KMS-11 (cell line): Measurements from ENCODE around the gene ICAM5.

Source experiments
- H2AFZ ChIP-seq: fragments of 200-600 bp; sonication (generic); 2 replicates; pipeline ENCODE4 v1.6.1; 2016; ENCODE audit warnings: antibody characterized with exemption, mixed run types, low read depth
- H3K27ac ChIP-seq: fragments of 200-600 bp; sonication (generic); 2 replicates; pipeline ENCODE4 v1.6.1; 2016; ENCODE audit warnings: mild to moderate bottlenecking, mixed run types
- H3K27me3 ChIP-seq: fragments of 200-600 bp; sonication (generic); 2 replicates; pipeline ENCODE4 v1.6.1; 2017; ENCODE audit warnings: mild to moderate bottlenecking, low read depth, mixed run types, moderate library complexity; ENCODE audit not compliant: insufficient read depth
- H3K36me3 ChIP-seq: fragments of 200-600 bp; sonication (generic); 2 replicates; pipeline ENCODE4 v1.6.1; 2017; ENCODE audit warnings: mild to moderate bottlenecking, mixed run types; ENCODE audit not compliant: insufficient read depth
- H3K4me1 ChIP-seq: fragments of 200-600 bp; sonication (generic); 2 replicates; pipeline ENCODE4 v1.6.1; 2016; ENCODE audit warnings: mild to moderate bottlenecking, low read depth, mixed run types; ENCODE audit not compliant: poor library complexity, severe bottlenecking
- H3K4me2 ChIP-seq: fragments of 200-600 bp; sonication (generic); 2 replicates; pipeline ENCODE4 v1.7.0; 2016; ENCODE audit warnings: mild to moderate bottlenecking, mixed run types
- H3K4me3 ChIP-seq: fragments of 200-600 bp; sonication (generic); IDR thresholded peaks from 2 replicates; pipeline ENCODE4 v1.6.1; 2017; ENCODE audit warnings: low read depth, low read length, mixed read lengths; ENCODE audit not compliant: insufficient read depth
- H3K79me2 ChIP-seq: fragments of 200-600 bp; sonication (generic); 2 replicates; pipeline ENCODE4 v1.6.1; 2016; ENCODE audit warnings: low read depth, mixed run types; ENCODE audit not compliant: insufficient read depth
- H3K9ac ChIP-seq: fragments of 200-600 bp; sonication (generic); 2 replicates; pipeline ENCODE4 v1.6.1; 2016; ENCODE audit warnings: mild to moderate bottlenecking, mixed run types
- H4K20me1 ChIP-seq: fragments of 200-600 bp; sonication (generic); 2 replicates; pipeline ENCODE4 v1.6.1; 2016; ENCODE audit warnings: mild to moderate bottlenecking, mixed run types; ENCODE audit not compliant: insufficient read depth
- CTCF ChIP-seq: fragments of 200-600 bp; sonication (generic); conservative IDR thresholded peaks from 2 replicates; pipeline ENCODE4 v1.6.1; 2017; ENCODE audit warnings: low read depth, mild to moderate bottlenecking, antibody characterized with exemption, low read length, moderate library complexity, mixed read lengths

Gene ICAM5

DNA sequence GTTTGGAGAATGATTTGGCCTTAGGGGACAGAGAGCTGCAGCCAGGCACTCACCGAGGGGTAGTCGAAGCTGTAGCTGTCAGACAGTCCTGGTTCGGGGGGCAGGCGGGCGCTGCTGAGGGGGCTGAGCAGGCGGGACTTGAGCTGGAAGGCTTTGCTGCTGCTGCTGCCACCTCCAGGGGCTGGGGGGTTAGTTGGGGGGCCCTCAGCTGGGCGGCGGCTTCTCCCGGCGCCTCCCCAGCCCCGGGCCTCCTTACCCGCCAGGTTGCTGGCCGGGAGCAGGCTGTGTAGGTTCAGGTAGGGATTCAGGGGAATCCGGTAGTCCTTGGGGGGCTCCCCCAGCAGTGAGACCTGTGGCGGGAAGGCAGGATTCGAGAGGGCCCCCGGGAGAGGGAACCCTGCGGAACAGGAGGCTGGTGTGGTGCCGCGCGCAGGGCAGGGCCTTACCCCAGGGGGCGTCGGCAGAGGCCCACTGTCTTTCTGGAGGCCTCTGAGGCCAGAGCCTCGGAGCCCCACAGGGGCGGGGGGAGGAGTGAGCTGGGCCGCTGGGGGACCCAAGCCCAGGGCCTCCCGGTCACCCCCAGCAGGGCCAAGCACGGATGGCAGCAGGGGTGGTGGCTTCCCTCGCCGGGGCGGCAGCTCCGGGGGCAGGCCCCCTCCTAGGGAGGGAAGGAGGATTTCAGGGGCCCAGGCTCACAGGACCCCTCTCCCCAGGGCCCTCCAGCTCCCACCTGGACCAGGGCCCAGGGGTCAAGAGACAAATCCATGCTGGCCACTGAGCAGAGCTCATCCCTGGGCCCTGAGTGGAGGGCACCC is 31.1 kb downstream of the ICAM5 start:
- no peak overlapping the region for H2AFZ ChIP-seq
- no peaks in the 10 kb centered on the region for H3K79me2 ChIP-seq
- H3K27me3 ChIP-seq: no peaks in the 10 kb centered on the region
- no peak overlapping the region for H3K4me2 ChIP-seq
- H3K4me1 ChIP-seq: peaks cover 6% of the 10 kb centered on the region
- no peak overlapping the region for H3K4me3 ChIP-seq
- H3K9ac ChIP-seq: no peak overlapping the region
- H4K20me1 ChIP-seq: no peaks in the 10 kb centered on the region
- no peak for TF ChIP-seq CTCF
- no peak overlapping the region for H3K27ac ChIP-seq
- H3K36me3 ChIP-seq: peaks cover 7% of the 10 kb centered on the region; the same call in 1 of the 2 replicates

DNA sequence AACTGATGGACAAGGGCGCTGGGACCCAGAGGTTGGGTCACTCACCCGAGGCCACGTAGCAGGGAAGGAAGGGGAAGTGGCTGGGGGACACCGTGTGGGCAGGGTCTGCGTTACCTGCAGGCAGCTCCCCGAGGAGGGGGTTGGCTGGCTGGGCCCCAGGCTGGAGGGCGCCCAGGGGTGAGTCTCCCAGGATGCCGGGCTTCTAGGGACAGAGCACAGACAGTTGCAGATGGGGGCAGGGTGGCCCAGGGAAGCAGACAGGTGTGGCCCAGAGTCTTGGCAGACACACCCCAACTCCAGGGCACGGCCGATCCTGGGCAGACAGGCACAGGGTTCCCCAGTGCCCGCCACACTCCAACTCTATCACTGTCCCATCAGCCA is 31.7 kb downstream of the ICAM5 start:
- no peak overlapping the region for H3K4me3 ChIP-seq
- no peak overlapping the region for H2AFZ ChIP-seq
- H3K27ac ChIP-seq: no peak overlapping the region
- H3K36me3 ChIP-seq: peaks cover 9% of the 10 kb centered on the region; the same call in 1 of the 2 replicates
- no peak overlapping the region for H3K9ac ChIP-seq
- H3K27me3 ChIP-seq: no peaks in the 10 kb centered on the region
- no peak overlapping the region for H3K4me2 ChIP-seq
- no peaks in the 10 kb centered on the region for H3K79me2 ChIP-seq
- no peak for TF ChIP-seq CTCF
- no peaks in the 10 kb centered on the region for H4K20me1 ChIP-seq
- peaks cover under 1% of the 10 kb centered on the region for H3K4me1 ChIP-seq

- no peak overlapping the region for H3K4me3 ChIP-seq
- no peaks in the 10 kb centered on the region for H3K79me2 ChIP-seq
- no peaks in the 10 kb centered on the region for H4K20me1 ChIP-seq
- H3K4me2 ChIP-seq: no peak overlapping the region
- H2AFZ ChIP-seq: no peak overlapping the region
- no peak for TF ChIP-seq CTCF
- no peaks in the 10 kb centered on the region for H3K27me3 ChIP-seq
- H3K36me3 ChIP-seq: peaks cover 9% of the 10 kb centered on the region; the same call in 1 of the 2 replicates
- no peaks in the 10 kb centered on the region for H3K4me1 ChIP-seq
- no peak overlapping the region for H3K27ac ChIP-seq
- no peak overlapping the region for H3K9ac ChIP-seq
Observed at GRCh38 chr19:10321874-10322835, 32.4 kb downstream of the ICAM5 start.

DNA sequence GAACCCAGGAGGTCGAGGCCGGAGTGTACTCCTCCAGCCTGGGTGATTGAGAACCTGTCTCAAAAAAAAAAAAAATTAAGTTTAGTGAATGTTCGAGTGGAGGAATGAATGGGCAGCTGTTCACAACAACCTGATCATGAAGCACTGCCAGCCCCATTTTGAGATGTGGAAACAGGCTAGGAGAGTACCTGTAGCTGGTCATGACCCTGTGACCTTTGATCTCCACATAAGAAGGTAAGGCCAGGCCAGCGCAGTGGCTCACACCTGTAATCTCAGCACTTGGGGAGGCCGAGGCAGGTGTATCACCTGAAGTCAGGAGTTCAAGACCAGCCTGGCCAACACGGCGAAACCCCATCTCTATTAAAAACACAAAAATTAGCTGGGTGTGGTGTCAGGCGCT is 36.0 kb downstream of the ICAM5 start:
- Histone ChIP-seq H3K36me3 (peaks cover 9% of the 10 kb centered on the region; the same call in 1 of the 2 replicates), H2AFZ (no peak overlapping the region), H3K27me3 (no peaks in the 10 kb centered on the region), H3K4me1 (no peaks in the 10 kb centered on the region), H3K79me2 (peaks cover 7% of the 10 kb centered on the region), H3K9ac (no peak overlapping the region), H3K27ac (no peak overlapping the region), H3K4me3 (no peak overlapping the region), H4K20me1 (no peaks in the 10 kb centered on the region), H3K4me2 (no peak overlapping the region)
- TF ChIP-seq CTCF: no peak
